Hepatocyte (in vitro differentiated cells): ENCODE data around the gene MKNK2.

Experiments
- CTCF ChIP-seq: fragments of 200-600 bp; sonication (generic); IDR thresholded peaks from 2 replicates; pipeline ENCODE4 v1.5.1; 2016; ENCODE audit warnings: antibody characterized with exemption, mild to moderate bottlenecking; ENCODE audit not compliant: poor library complexity
- EZH2 ChIP-seq: fragments of 200-600 bp; sonication (generic); IDR thresholded peaks from 2 replicates; pipeline ENCODE4 v1.6.1; 2016; ENCODE audit warnings: antibody characterized with exemption, mild to moderate bottlenecking, borderline replicate concordance
- EZH2phosphoT487 ChIP-seq: fragments of 200-600 bp; sonication (generic); IDR thresholded peaks from one replicate; pipeline ENCODE4 v1.6.1; 2018; ENCODE audit warnings: antibody characterized with exemption, mild to moderate bottlenecking, low read depth, moderate library complexity; ENCODE audit not compliant: unreplicated experiment, severe bottlenecking

GRCh38 chr19:2045501-2046045 lies 5.5 kb downstream of the MKNK2 start:
- TF ChIP-seq CTCF (no peak), EZH2 (no peak), EZH2phosphoT487 (no peak)
